BJ (cell line): ENCODE results near the gene SYNJ1. TPM values are rescaled to one million over a fixed set of nuclear protein-coding genes. Genes with fewer than 3 reads are reported as not detected.

ENCODE experiments used
- CTCF ChIA-PET: fragments of 350-600 bp; formaldehyde crosslinking; extraction: SDS; loops from one replicate; lab custom pipeline; 2021; ENCODE audit warnings: antibody characterized with exemption, inconsistent platforms; lab: Yijun Ruan, JAX
- POLR2A ChIA-PET: fragments of 300-600 bp; sonication (Branson Sonifier 250); formaldehyde crosslinking; extraction: SDS; loops from one replicate; lab custom pipeline; 2021; ENCODE audit warnings: antibody characterized with exemption; lab: Charles Lee
- DNase-seq: peaks from one replicate; pipeline ENCODE4 v3.0.0-alpha.2; 2011; ENCODE audit warnings: low read depth
- H3K27me3 ChIP-seq: 2 replicates; pipeline ENCODE4 v1.6.0; 2011; ENCODE audit warnings: low read length; ENCODE audit not compliant: control insufficient read depth, insufficient read depth
- H3K36me3 ChIP-seq: 2 replicates; pipeline ENCODE4 v1.5.1; 2011; ENCODE audit warnings: low read length; ENCODE audit not compliant: control insufficient read depth, insufficient read depth
- H3K4me3 ChIP-seq: 2 replicates; pipeline ENCODE4 v1.5.1; 2011; ENCODE audit warnings: low read depth, mild to moderate bottlenecking, control low read depth, low read length
- polyA plus RNA-seq: library from polyadenylated mRNA; depleted of rRNA; stranded (reverse); fragments of >200 nt; gene quantifications from 2 replicates; pipeline ENCODE4 v1.2.3, GENCODE V29; 2011
- TF ChIP-seq, protein P1 (sequence below): IDR thresholded peaks from 2 replicates; pipeline ENCODE4 v1.5.1; 2011; ENCODE audit warnings: low read depth, mild to moderate bottlenecking, control low read depth, inconsistent platforms, low read length, moderate library complexity; ENCODE audit not compliant: insufficient read depth

The SYNJ1 gene
- polyA plus RNA-seq, 1 experiment = 5.0 TPM

DNA sequence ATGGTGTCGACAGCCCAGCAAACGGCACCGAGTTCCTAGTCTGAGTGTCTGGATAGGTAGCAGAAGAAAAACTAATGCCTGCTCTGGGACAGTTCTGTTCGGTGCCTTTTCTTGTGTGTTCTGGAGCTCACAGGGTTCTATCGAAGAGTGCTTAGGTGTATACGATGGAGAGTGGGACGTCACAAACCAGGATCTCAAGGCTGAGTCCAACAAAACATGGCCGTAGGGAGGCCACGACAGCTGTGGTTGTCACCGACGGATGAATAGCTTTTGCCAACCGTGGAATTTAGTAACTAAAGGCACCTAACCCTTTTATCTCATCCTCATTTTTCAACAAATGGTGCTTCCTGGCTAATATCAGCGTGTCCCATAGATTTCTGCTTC, 635 bp upstream of the SYNJ1 start:
- no peak for DNase-seq
- H3K36me3 ChIP-seq = no peaks in the 10 kb centered on the region
- ChIA-PET POLR2A (no interaction called here), CTCF (interaction anchor here (1.8 to 2.3 kb wide), 2 partner anchors 20 to 43 kb away, joined by 4 to 12 read pairs; partner anchors contain the start of gene PAXBP1)
- H3K4me3 ChIP-seq = peak overlapping the region; percentile 96
- TF ChIP-seq, protein P1, sequence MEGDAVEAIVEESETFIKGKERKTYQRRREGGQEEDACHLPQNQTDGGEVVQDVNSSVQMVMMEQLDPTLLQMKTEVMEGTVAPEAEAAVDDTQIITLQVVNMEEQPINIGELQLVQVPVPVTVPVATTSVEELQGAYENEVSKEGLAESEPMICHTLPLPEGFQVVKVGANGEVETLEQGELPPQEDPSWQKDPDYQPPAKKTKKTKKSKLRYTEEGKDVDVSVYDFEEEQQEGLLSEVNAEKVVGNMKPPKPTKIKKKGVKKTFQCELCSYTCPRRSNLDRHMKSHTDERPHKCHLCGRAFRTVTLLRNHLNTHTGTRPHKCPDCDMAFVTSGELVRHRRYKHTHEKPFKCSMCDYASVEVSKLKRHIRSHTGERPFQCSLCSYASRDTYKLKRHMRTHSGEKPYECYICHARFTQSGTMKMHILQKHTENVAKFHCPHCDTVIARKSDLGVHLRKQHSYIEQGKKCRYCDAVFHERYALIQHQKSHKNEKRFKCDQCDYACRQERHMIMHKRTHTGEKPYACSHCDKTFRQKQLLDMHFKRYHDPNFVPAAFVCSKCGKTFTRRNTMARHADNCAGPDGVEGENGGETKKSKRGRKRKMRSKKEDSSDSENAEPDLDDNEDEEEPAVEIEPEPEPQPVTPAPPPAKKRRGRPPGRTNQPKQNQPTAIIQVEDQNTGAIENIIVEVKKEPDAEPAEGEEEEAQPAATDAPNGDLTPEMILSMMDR = no peak
- H3K27me3 ChIP-seq = no peaks in the 10 kb centered on the region

GRCh38 chr21:32726839-32727686, 750 bp downstream of the SYNJ1 start:
- CTCF ChIA-PET = interaction anchor here (2.3 kb wide), 1 partner anchor 44 kb away, joined by 12 read pairs; the partner anchor contains the start of gene PAXBP1
- Histone ChIP-seq H3K36me3 (no peaks in the 10 kb centered on the region), H3K4me3 (peak overlapping the region; percentile 96), H3K27me3 (no peaks in the 10 kb centered on the region)
- TF ChIP-seq, protein P1 = no peak
- POLR2A ChIA-PET = no interaction called here
- no peak for DNase-seq

DNA sequence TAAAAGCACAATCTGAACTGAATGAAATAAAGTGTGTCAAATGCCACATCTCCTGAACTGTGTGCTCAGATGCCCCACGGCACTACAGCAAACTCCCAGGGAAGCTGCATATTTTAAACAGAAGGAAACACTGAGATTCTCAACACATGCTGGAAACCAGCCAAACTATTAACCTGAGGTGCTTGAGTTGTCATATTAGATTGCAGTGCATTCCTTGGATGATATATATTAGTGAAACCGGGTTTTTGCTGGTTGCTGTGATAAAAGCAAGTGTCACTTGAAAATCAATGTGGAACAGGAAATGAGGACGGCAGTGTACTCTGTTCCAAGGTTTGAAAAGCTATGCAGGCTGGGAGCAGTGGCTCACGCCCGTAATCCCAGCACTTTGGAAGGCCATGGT, 8.7 kb downstream of the SYNJ1 start:
- CTCF ChIA-PET = interaction anchor here (0.5 to 0.6 kb wide), 2 partner anchors 52 to 421 kb away, joined by 3 to 5 read pairs; partner anchors contain the start of gene PAXBP1
- Histone ChIP-seq H3K4me3 (no peak overlapping the region), H3K36me3 (no peaks in the 10 kb centered on the region), H3K27me3 (no peaks in the 10 kb centered on the region)
- POLR2A ChIA-PET = no interaction called here
- no peak for DNase-seq
- TF ChIP-seq, protein P1 = no peak

DNA sequence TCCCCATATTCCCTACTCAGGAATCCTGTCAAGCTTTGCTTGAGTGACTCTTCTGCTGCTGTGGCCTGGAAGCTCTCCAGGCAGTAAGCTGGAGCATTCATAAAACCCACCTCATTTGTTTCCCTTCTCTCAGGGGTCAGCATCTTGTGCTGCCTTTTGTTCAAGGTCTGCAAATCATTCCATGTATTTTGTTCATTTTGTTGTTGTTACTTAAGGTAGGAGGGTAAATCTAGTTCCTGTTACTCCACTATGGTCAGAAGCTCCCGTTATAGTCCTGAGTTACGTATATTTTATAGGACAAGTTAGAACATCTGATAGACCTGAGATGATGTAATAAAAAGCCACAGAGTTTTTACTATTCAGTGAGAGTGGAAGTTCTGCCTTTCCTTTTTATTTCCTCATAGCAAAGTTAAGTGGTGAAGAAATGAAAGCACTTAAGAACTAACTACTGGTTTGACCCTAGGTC, 9.9 kb downstream of the SYNJ1 start:
- DNase-seq = no peak
- Histone ChIP-seq H3K36me3 (no peaks in the 10 kb centered on the region), H3K4me3 (no peak overlapping the region), H3K27me3 (no peaks in the 10 kb centered on the region)
- TF ChIP-seq, protein P1 = no peak
- CTCF ChIA-PET = interaction anchor here (0.6 to 1.6 kb wide), 3 partner anchors 9 to 35 kb away, joined by 3 to 6 read pairs (median 3); no protein-coding TSS in a partner anchor
- POLR2A ChIA-PET = no interaction called here

GRCh38 chr21:32716486-32716885, 11.3 kb downstream of the SYNJ1 start:
- no peaks in the 10 kb centered on the region for H3K27me3 ChIP-seq
- DNase-seq = no peak
- ChIA-PET POLR2A (no interaction called here), CTCF (interaction anchor here (0.6 kb wide), 1 partner anchor 36 kb away, joined by 3 read pairs; no protein-coding TSS in a partner anchor)
- no peaks in the 10 kb centered on the region for H3K36me3 ChIP-seq
- no peak overlapping the region for H3K4me3 ChIP-seq
- TF ChIP-seq, protein P1 = no peak
